HG03097 (cell line): ENCODE results near the gene TEP1.
A peak's percentile ranks its signal among the peaks of the same experiment; 100 is the strongest.

Source experiments
- ATAC-seq: cut with Tn5 transposase; IDR thresholded peaks from one replicate; pipeline ENCODE4 v1.9.1; 2021; ENCODE audit not compliant: unreplicated experiment, low FRiP score

TEP1 gene

DNA sequence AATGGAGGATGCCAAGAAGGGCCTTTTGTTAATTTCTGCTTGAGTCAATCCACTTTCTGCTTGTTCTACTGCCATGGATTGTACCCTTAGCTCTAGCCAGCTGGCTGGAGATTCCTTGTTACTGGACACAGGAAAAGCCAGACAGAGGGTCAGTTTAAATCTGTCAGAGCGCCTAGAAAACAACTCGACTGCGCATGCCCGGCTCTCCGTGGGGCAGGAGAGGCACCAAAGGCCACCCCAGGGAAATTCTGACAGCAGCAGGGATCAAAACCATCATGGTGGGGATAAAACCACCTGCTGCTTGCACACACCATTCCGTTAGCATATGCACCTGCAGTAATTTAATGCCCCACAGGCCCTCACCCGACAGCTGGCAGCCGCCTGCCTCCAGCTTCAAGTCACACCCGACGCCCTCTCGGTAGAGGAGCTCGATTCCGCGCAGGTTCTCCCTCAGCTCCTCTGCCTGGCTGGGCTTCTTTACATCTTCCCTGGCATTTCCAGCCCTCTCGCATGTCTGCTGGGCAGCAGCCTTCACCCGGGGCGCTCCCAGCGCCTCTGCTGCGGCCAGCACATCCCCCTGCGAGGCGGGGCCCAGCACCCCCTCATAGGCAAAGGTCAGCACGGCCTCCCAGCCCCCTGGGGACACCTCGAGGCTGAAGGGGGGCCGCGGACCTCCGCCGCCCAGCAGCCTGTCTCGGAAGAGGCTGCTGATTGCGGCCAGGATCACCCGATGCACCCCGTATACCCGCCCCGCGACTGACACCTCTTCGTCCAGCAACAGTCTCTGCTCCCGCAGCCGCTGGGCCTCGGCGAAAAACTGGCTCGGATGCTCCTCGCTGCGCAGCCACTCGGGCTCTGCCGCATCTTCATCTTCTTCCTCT lies 21.6 kb upstream of the TEP1 start:
- no peak for ATAC-seq

DNA sequence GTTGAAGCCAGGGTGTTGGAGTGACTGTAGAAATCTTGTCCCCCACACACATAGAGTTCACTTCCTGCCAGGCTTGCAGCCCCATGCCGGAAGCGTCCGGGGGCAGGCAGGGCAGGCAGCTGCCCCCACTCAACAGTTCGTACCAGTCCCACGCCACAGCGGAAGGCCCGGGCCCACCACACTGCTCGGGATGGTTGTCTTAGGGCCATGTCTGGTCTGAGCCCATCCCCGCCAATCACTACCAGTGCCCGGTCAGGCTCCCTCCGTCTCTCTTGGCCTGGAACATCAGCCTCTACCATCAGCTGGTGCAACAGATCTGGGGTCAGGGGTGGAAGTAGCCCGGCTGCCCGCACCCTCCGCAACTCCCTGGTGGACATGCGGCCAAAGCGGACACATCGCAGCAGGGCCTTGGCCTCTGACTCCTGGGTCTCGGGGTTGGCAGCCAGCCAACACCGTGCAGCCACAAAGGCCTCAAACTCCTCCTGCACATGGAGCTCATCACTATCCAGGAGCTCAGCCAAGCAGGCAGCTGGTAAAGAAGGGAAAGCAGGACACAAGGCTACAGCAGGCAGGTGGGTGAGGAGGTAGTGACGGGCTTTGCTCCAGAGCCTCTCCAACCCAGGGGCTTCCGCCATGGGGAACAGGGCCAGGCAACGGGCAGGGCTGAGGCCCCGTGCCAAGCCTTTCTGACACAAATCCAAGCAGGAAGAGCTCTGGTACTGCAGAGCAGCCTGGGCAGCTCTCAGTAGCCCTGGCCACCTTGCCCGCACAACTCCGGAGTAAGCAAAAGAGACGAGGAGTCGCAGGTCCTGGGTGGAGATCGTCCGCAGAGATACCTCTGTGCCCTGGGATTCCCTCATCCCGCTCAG lies 16.7 kb upstream of the TEP1 start:
- no peak for ATAC-seq

DNA sequence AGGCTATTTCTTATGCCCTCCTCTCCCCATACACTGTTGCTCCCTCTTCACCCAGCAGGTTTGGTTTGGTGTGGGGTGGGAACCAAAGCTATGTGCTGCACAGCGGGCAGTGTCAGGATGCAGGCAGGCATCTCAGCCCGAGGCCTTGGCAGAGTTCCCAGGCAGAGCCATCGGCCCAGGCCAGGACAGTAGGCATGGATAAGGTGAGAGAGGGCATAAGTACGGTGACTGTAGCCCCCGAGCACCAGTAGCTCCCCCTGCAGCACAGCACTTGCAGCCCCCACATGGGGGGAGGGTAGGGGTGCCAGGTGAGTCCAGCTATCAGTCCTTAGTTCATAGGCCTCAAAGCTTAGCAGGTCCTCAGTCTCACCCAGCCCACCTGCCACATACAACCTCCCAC lies 15.5 kb upstream of the TEP1 start:
- no peak for ATAC-seq

DNA sequence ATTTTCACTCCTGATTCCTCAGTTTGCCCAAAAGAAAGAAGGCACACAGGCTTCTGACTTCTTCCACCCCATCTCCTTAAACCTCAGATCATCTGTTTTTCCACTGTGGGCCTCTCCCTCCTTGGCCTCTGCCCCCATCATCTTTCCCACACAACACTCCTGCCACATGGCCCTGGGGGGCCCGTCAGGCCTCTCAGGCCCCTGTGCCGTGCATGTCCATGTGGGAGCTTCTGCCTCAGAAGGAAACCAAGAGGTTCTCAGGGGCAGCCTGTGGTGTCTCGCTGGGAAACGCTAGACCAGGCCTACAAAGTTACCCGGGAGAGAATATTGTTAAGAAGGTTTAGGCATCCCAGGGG lies 14.7 kb upstream of the TEP1 start:
- ATAC-seq = peak; percentile 17

DNA sequence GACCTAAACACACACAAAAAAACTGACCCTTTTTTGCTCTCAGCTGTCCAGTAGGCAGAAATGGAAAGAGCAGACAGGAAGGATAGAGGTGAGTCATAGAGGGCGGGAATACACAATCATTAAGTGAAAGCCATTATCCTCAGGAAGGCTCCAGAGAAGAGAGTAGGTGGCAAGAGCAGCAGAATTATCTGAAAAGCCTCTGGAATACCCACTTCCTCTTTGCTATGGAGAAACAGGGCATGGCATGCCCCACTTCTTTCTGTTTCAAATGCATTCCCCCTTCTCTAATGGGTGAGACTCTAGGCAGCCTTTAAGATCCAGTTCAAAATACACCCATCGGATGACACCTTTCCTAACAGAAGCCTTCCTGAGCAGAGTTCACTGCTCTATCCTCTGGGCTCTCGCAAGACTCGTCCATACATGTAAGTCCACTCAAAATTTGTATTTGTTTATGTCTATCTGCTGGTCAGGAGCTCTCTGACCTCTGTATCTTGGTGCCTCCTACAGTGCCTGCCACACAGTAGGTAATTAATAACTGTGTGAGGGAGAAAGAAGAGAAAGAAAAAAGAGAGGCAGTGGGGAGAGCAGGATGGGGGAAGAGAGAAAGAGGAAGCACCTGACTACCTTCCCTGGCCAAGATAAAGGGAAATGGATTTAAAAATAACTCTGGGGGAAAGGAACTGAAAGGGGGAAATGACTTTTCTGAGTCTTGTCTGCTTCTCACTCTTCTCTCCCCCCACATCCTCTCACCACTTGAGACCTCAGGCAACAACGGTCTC lies 14.1 kb upstream of the TEP1 start:
- ATAC-seq = peak; percentile 64

DNA sequence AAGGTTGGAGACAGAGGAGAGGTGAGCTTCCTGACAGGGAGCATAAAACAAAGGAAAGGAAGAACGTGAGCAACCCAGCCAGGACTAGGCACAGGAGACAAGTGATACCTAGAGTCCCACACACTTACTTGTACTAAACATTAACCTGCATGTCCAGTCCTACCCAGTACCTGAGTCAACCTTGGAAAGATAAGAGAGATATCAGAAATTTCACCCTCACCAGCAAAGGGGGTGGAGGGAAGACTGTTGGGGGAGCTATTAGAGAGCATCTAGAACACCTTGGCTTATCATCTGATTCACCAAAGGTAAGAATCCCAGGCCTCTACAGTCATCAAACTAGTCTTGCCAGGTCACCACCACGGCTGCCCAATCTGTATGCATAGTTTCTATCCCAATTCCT lies 11.6 kb upstream of the TEP1 start:
- ATAC-seq = no peak

DNA sequence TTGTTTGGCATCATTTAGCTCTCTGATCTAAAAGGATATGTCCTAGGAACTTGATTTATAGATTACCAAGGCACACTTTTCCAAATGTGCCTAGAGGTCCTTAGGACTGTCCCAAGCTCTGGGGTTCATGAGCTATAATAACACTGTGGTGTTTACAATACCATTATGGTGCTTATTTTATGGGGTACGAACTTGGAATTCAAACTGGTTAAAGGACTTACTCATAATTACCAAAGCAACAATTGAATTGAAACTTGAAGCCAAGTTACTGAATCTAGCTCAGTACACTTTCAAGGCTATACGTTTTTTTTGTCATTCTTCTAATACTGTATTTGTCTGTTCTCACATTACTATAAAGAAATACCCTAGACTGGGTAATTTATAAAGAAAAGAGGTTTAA lies 9.6 kb upstream of the TEP1 start:
- ATAC-seq = no peak

DNA sequence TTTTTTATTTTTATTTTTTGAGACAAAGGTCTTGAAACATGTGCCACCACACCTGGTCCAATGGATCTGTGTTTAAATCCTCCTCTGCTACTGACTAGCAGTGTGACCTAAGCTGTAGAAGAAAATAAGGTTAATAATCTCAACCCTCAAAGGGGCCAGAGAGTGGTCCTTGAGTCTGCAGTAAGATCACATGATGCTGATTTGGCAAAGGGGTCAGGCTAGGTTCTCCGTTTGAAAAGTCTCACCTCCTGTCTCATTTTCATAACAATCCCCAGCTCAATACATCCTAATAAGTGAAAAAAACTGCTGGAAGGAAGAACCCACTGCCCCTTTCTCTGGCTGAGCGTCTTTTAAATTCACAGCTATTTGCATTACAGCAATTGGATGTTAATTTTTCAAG lies 8.0 kb upstream of the TEP1 start:
- ATAC-seq = no peak

DNA sequence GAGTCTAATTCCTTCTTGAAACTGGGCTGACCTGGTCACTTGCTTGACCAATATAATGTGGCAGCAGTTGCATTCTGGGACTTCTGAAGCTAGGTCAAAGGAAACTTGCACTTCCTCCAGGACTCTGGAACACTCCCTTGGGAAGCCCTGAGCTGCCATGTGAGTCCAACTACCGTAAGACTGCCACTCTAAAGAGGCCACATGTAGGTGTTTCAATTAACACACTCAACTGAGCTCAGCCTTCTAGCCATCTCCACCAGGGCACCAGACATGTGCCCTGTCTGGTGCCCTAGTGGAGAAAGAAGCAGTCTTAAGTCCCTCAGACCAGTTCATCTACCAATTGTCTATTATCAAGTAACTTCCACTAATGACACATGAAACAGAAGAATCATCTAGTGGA lies 6.1 kb upstream of the TEP1 start:
- no peak for ATAC-seq

DNA sequence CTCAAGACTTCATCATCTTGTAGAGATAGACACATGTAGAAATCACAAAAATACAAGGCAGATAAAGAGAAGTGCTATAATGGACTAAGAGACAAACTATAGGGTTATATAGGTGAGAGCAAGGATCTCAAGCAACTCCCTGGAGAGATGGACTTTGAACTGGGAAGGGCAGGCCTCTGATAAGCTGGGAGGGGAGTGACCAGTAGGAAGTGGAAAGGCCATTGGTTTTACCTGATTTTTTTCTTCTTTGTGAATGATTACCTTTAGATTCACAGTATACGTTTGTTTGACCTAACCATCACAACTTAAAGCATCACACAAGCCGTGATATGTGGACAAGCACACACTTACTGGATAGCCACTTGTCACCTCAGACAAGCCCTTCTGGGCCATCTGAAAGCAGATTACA lies 5.2 kb upstream of the TEP1 start:
- no peak for ATAC-seq

DNA sequence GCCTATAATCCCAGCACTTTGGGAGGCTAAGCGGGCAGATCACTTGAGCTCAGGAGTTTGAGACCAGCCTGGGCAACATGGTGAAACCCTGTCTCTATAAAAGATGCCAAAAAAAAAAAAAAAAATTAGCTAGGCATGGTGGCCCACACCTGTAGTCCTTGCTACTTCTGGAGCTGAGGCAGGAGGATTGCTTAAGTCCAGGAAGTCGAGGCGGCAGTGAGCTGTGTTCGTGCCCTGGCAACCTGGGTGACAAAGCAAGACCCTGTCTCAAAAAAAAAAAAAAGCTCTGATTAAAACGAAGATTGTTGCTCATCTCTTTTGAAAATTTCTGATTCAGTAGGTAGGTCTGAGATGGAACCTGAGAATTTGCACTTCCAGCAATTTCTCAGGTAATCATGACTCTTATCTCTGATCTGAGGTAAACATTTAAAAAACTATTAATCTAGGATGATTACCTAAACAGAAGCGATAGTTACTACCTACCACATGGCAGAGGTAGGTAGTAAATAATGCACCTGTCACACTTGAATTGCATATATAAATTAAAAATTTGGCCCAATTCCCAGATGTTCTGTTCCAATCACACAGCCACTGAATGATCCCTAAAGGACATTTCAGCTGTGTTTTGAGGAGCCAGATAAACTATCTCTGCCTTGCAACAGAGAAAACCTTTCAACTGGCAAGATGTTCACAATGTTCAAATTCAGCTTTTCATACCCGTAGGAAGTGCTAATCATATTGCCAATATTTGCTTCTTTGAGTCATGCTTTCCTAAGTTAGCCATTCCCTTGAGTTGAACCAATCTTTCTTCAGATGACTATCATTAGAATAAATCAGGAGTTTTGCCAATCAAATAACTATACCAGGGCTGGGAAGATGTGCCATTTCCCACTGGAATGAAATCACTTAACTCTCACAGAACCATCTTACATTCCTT lies 4.2 kb upstream of the TEP1 start:
- no peak for ATAC-seq

DNA sequence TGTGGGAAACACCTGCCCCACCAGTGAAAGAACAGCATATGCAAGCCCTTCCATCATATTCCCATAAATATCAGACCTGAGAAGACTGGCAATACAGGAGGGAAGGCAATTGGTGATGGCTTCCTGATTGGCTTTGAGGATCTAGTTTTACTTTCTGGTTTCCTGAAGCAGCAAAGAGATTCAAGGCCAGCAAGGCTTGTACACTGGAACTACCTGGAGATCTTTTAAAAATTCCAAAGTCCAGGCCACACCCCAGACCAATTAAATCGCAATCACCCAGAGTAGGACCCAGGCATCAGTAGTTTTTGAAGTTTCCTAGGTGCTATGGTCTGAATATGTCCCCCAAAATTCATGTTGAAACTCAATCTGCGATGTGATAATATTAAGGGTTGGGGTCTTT lies 2.9 kb upstream of the TEP1 start:
- ATAC-seq = no peak

DNA sequence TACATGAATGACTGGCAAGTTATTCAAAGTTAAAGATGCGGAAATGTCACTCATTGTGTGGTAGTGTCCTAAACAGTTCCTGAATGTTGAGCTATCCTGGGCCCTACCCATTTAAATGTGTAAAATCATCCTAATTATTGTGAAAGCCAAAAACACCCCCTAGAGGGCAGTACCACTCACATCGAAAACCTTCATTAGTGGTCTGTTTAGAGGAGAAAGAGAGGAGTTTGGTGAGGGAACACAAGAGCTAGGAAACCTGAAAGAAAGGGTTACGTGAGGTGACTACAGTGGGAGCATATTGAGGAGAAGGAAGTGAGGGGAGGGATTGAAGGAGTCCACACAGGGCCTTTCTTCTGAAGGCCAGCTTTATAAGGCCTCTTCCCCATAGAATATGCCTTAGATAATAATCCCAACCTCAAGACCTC lies 2.5 kb upstream of the TEP1 start:
- no peak for ATAC-seq

DNA sequence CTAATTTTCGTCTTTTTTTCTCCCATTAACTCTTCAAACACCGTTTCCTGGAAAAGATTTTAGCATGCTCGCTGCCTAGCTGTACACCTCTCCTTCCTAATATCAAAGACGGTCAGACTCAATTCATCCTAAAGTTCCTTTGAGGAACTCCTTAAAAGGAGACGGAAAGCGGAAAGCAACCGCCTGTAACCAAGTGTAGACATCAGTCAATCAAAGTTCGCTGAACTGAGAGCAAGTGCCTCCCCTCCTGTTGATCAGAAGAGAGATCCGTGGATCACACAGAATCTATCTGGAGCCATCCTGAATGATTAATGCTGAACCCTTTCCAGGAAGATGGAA lies 412 bp upstream of the TEP1 start:
- ATAC-seq = no peak

DNA sequence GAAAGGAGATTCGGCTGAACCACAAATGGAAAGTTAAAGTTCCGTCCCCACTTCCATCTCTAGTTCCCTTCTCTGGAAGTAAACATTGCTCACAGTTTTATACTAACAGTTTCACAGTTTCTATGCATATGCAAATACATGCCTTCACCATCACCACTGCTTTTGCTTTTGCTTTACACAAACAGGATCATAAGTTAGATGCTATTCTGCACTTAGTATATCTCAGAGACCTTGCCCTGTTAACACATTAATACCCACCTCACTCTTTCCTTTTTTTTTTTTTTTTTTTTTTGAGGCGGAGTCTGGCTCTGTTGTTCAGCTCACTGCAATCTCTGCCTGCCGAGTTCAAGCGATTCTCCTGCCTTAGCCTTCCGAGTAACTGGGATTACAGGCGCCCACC lies 890 bp downstream of the TEP1 start:
- peak; percentile 69 for ATAC-seq

DNA sequence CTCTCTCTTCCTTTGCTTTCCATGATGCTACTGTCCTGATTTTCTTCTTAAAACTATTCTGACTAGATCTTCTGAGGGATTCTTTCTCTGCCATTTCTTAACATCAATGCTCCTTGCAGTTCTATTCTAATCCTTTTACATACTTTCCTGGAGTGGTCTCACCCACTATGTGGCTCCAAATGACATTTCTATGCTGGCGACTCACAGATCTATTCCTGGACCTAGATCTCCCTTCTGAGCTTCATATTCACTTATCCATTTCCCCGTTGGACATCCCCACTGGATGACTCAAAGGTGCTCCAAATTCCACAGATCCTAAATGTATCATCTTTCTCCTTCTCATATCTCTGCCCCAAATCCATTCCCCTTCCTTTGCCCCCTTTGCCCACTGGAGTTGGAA lies 4.1 kb downstream of the TEP1 start:
- no peak for ATAC-seq

DNA sequence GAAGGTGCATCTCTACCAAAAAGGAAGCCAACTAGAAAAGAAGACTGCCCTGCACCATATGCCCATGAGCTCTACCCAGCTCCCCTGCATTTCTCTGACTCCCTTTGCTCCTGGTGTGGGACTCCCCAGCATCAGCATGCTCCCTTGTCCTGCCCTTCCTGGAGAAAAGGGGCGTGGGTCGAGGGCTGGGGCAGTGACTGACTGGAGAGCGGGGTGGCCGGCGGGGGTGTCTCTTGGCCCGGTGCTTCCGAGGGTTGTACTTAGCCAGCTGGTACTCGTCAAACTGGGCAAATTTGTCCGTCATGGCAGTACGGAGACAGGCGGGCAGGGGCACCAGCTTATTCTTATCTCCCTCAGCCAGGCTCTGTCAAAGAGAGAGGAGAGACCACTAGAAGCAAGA lies 9.8 kb downstream of the TEP1 start:
- ATAC-seq = no peak

DNA sequence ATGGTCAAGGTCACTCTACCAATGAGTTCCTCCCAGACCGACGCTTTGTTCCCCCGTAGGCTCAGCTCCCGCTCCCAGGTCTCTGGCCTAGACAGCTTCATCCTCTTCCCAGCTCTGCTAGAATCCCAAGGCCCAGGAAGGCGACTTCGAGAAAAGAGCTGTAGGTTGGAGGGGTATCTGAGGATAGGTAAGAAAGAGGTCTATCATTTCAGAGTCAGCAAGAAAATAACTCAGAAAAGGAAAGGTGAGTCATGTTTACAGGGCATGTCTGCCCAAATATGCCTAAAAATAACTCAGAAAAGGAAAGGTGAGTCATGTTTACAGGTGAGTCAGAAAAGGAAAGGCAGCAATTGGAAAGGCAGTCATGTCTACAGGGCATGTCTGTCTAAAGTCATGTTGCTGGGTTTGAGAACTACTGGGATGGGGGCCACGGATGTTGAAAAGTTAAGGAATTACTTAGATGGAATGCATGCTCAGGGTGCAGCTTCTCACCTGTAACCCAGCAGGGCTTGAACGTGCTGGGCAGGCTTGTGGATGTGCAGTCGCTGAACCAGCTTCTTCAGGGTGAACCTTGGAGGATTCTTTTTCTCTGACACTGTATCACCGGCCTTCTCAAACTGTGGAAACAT lies 12.2 kb downstream of the TEP1 start:
- no peak for ATAC-seq

DNA sequence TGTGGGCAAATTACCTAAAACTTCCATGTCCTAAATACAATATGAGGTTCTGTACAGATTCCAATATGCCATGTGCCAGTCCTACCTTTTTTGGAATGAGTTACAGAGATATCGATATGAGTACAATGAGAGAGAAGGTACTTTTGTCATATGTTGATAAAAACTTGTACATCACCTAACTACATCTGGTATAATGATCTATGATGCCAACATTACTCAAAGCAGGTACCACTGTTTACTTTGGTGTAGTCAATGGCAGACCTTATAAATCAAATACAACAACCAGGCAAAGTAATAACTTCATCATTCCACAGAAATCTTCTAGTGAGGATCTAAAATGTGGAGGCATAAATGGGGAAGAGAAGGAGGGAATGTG lies 12.7 kb downstream of the TEP1 start:
- ATAC-seq = no peak

DNA sequence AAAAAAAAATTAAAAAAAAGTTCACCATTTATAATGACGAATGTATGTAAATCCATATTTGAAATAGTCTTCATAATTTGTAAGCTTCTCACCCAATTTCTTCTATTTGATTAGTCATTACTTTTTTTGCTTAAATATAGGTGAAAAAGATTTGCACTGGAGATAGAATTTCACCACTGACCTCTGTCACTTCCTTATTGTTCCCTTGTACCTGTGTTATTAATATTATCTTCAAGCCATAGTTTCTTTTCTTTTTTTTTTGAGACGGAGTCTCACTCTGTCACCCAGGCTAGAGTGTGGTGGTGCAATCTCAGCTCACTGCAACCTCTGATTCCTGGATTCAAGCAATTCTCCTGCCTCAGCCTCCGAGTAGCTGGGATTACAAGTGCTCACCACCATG lies 15.8 kb downstream of the TEP1 start:
- no peak for ATAC-seq
